GM12891 (cell line): ENCODE results near the gene CAMTA1.
"Not testable (repeated sequence)": the region's sequence is repeated elsewhere in the genome, so short reads cannot be mapped to it uniquely, and the experiment has no call there.

ENCODE experiments used
- DNase-seq: peaks from one replicate; pipeline ENCODE4 v3.0.0; 2011; ENCODE audit warnings: low spot score; ENCODE audit not compliant: insufficient read length
- FAIRE-seq: peaks from 2 replicates; lab custom pipeline; 2011; peaks lifted over from hg19 to GRCh38; lab: Jason Lieb, UNC
- PAX5 ChIP-seq: IDR thresholded peaks from 2 replicates; pipeline ENCODE4 v1.6.1; 2011; ENCODE audit warnings: low read length, moderate library complexity, mild to moderate bottlenecking; ENCODE audit not compliant: insufficient read depth, severe bottlenecking
- POLR2A ChIP-seq: IDR thresholded peaks from 2 replicates; pipeline ENCODE4 v1.6.1; 2011; ENCODE audit warnings: low read depth, low read length, control low read depth
- POLR2AphosphoS5 ChIP-seq: IDR thresholded peaks from 2 replicates; pipeline ENCODE4 v1.6.1; 2011; ENCODE audit warnings: low read depth, low read length, control low read depth
- POU2F2 ChIP-seq: IDR thresholded peaks from 2 replicates; pipeline ENCODE4 v1.6.1; 2011; ENCODE audit warnings: low read depth, mild to moderate bottlenecking, control low read depth, low read length, moderate library complexity
- SPI1 ChIP-seq: IDR thresholded peaks from 2 replicates; pipeline ENCODE4 v1.6.1; 2011; ENCODE audit warnings: low read depth, low read length, control low read depth
- TAF1 ChIP-seq: IDR thresholded peaks from 2 replicates; pipeline ENCODE4 v1.6.1; 2011; ENCODE audit warnings: low read depth, low read length, control low read depth

The CAMTA1 gene

DNA sequence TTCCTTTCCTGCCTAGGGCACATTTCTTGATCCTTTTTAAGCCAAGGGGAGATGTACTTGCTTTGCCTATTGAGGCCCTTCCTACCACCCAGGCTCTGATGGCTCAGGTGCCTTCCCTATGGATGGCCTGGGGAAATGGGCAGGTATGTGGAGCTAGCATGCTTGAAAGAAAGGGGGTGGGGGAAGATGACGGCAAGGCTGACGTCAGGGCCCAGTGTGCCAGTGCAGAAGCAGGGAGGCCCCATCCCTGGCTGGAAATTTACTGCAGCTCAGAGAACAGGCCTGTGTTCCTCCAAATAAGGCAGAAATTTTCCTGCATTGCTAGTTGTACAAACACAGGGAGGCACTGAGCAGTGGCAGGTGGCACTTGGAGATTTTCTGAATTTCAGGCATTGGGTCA lies 532.6 kb downstream of the CAMTA1 start:
- TF ChIP-seq POU2F2, result no peak
- TF ChIP-seq SPI1, result no peak
- no peak for TF ChIP-seq POLR2A
- no peak for FAIRE-seq
- no peak for DNase-seq

DNA sequence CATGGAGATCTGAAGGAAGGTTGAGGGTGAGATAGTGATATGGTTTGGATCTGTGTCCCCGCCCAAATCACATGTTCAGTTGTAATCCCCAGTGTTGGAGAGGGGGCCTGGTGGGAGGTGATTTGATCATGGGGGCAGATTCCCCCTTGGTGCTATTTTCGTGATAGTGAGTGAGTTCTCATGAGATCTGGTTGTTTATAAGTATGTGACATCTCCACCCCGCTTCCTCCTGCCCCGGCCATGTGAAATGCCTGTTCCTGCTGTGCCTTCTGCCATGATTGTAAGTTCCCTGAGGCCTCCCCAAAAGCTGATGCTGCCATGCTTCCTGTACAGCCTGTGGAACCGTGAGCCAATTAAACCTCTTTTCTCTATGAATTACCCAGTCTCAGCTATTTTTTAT lies 533.9 kb downstream of the CAMTA1 start:
- no peak for DNase-seq
- FAIRE-seq, result no peak

DNA sequence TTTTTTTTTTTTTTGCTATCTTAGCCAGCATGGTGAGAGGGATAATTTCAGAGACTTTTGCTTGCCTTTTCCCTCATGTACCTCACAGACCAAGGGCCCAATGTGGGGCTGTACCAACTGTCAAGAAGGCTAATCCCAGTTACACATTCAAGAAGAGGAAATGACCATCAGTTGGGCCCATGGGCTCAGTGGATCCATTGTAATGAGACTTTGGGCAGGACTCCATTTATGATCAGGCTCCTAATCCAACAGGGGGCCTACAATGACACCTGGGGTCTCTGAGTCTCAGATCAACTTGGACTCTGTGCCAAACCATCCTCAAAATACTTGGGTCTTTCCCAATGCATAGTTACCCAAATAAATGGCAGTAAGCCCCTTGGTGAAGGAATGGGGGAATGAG lies 535.4 kb downstream of the CAMTA1 start:
- no peak for DNase-seq
- TF ChIP-seq TAF1 (no peak), POLR2A (no peak), POU2F2 (no peak), POLR2AphosphoS5 (no peak), PAX5 (no peak), SPI1 (no peak)
- no peak for FAIRE-seq

More for the DNA sequence above, 533.9 kb downstream of the CAMTA1 start:
- TF ChIP-seq PAX5, result no peak
- no peak for TF ChIP-seq POLR2AphosphoS5
- no peak for TF ChIP-seq SPI1
- TF ChIP-seq POLR2A, result no peak
- no peak for TF ChIP-seq TAF1
- no peak for TF ChIP-seq POU2F2

DNA sequence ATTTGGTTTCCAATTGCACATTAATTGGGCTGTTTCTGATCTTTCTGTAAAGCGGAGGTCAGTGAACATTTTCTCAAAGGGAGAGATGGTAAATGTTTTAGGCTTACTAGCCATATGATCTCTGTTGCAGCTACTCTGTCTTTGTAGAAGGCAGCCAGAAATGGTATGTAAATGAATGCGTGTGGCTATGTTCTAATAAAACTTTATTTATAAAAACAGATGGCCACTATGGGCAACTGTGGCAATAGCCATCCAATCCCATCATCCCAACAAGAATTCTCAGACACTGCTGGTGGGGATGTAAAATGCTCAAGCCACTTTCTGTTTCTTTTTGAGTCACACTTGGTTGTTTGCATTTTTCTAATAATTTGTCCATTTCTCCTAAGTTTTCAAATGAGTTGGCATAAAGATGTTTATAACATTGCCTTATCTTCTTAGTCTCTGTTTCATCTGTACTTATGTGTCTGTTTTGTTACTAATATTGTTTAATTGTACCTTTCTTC lies 537.1 kb downstream of the CAMTA1 start:
- FAIRE-seq (no peak), DNase-seq (no peak)
- TF ChIP-seq SPI1 (no peak), POU2F2 (no peak), POLR2A (no peak), POLR2AphosphoS5 (no peak), PAX5 (no peak), TAF1 (no peak)

DNA sequence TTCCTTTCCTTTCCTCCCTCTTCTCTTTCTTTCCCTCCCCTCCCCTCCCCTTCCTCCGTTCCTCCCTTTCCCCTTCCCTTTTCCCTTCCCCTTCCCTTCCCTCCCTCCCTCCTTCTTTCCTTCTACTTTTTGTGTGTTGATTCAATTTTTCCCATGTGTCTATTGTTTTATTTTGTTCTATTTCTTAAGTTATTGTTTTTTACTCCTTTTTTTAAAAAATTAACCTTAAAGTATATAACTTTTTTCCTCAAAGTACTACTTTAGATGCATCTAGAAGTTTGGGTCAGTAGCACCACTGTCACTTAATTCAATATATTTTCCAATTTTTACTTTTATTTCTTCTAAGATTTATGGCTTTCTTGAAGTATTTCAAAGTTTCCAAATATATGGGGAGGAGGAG lies 537.7 kb downstream of the CAMTA1 start:
- no peak for FAIRE-seq
- no peak for TF ChIP-seq POU2F2
- TF ChIP-seq POLR2A, result no peak
- TF ChIP-seq PAX5, result no peak
- no peak for TF ChIP-seq TAF1
- TF ChIP-seq POLR2AphosphoS5, result no peak
- TF ChIP-seq SPI1, result no peak
- no peak for DNase-seq

DNA sequence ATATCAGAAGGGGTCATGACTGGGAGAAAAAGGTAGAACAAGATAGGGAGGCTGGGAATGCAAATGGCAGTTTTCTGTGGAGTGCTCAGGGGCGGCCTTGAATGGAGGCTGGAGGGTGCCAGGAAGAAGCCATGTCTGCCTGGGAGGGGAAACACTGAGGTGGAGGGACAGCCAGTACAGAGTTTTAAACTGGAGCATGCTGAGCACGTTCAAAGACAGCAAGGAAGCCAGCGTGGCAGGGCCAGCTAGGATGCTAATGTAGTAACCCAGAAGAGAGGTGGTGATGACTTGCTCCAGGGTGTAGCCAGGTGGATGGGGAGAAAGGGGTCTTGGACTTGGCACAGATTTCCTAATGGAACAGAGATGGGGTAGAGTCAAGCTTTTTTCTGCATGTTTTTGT lies 540.0 kb downstream of the CAMTA1 start:
- FAIRE-seq, result no peak
- TF ChIP-seq PAX5 (no peak), POLR2AphosphoS5 (no peak), TAF1 (no peak), SPI1 (no peak), POU2F2 (no peak), POLR2A (no peak)
- DNase-seq, result no peak

DNA sequence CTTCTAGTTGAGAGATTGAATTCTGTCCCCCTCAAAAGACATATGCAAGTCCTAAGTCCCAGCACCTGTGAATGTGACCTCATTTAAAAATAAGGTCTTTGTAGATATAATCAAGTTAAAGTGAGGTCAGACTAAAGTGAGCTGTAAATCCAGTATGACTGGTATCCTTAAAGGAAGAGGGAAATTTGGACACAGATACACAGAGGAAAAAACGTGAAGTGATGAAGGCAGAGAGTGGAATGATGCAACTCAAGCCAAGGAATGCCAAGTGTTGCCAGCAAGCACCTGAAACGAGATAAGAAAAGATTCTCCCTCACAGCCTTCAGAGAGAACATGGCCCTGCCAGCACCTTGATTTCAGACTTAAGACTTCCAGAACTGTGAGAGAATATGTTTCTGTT lies 541.1 kb downstream of the CAMTA1 start:
- FAIRE-seq, result no peak
- DNase-seq, result no peak
- TF ChIP-seq PAX5 (no peak), POLR2AphosphoS5 (no peak), POLR2A (no peak), SPI1 (no peak), TAF1 (no peak), POU2F2 (no peak)

DNA sequence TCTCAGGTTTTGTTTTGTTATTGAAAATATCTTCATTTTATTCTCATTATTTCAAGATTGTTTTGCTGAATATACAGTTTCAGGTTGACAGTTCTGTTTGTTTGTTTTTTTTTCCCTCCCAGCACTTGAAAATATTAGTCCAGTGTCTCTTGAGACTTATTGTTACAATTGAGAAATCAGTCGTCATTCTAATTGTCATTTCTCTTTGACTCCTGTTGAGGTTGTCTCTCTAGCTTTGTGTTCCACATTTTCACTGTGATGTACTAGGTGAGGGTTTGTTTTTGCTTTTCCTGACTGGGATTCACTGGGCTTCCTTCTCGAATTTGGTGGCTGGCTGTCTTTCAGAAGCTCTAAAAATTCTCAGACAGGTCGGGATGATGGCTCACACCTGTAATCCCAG lies 542.6 kb downstream of the CAMTA1 start:
- FAIRE-seq (no peak), DNase-seq (no peak)
- no peak for TF ChIP-seq POU2F2
- TF ChIP-seq POLR2AphosphoS5, result no peak

DNA sequence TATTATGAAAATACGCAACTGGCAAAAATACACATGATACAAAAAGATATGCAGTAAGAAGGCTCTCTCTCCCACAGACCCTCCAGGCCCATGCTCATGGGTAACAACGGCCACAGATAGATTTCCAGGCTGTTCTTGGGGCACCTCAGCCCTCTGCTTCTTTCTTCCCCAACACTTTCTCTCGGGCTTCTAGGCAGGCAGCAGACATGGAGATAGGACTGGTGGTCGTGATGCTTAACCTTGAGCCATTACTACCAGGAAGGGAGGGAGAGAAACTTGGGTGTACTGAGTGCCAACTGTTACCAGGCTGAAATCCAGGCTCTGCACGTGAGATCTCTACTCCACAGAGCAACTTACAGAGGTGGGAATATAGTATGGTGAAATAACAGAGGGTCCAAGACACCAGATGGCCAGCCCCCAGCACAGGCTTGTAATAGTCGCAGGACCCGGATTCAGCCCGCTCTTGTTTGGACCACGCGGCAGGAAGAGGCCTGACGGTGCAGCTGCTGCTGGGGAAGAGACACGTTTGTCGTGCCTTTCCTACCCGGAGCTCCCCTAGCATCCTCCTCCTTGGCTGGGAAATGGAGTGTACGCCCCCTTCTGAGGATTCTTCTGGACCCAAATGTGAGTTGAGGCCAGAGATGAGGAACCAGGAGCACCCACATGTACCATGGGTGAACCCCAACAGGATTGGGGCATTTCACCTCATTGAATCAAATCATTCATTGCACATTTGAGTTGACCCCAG lies 544.8 kb downstream of the CAMTA1 start:
- TF ChIP-seq PAX5, result no peak
- FAIRE-seq (no peak), DNase-seq (no peak)

DNA sequence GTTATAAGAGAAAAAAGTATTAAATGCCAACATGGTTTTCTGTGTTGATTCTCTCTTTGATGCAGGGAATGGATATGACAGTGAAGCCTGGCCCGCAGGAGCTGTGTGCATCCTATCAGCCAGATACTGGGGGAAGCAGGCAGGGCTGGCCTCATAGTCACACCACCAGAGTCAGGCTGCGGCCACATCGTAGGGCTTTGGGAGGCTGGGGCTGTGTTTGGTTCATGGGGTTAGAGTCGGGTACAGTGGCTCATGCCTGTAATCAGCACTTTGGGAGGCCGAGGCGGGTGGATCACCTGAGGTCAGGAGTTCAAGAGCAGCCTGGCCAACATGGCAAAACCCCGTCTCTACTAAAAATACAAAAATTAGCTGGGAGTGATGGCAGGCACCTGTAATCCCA lies 545.5 kb downstream of the CAMTA1 start:
- FAIRE-seq, DNase-seq: not testable (repeated sequence)
